Thyroid gland (tissue), 4 donors: Measurements from ENCODE around the gene TYR. TPM values are rescaled to one million over a fixed set of nuclear protein-coding genes. Genes with fewer than 3 reads are reported as not detected.

Experiments used
- DNase-seq, 2 donors: peaks; one replicate each; pipeline ENCODE4 v3.0.0-alpha.2; 2019
- H3K27ac ChIP-seq, 3 donors: fragments of 200-600 bp; sonication (generic); 1 replicate in 2 of 3; 2 replicates in 1 of 3; pipeline ENCODE4 v1.5.1; 2016 to 2019; ENCODE audit warnings: mild to moderate bottlenecking in 1 of 3, moderate library complexity in 1 of 3
- H3K27me3 ChIP-seq: fragments of 200-600 bp; sonication (generic); one replicate; pipeline ENCODE4 v1.5.1; 2019
- H3K36me3 ChIP-seq, 2 donors: fragments of 200-600 bp; sonication (generic); one replicate each; pipeline ENCODE4 v1.5.1; 2016 to 2019
- H3K4me1 ChIP-seq, 2 donors: fragments of 200-600 bp; sonication (generic); one replicate each; pipeline ENCODE4 v1.5.1; 2017 to 2019
- H3K4me3 ChIP-seq, 3 donors: fragments of 200-600 bp; sonication (generic); replicated peaks in 1 of 3; 1 replicate in 2 of 3; 2 replicates in 1 of 3; pipeline ENCODE4 v1.5.1; 2016; ENCODE audit warnings: mild to moderate bottlenecking in 1 of 3
- H3K9me3 ChIP-seq: fragments of 200-600 bp; sonication (generic); one replicate; pipeline ENCODE4 v1.5.1; 2017
- POLR2A ChIP-seq, 2 donors: fragments of 450-650 bp; IDR thresholded peaks; one replicate each; pipeline ENCODE4 v1.6.1; 2017; ENCODE audit warnings: antibody characterized with exemption in 2 of 2, mild to moderate bottlenecking in 2 of 2, moderate library complexity in 1 of 2
- WGBS, 2 donors: methylation state at CpG; one replicate each; pipeline ENCODE4 v1.1.5; 2017; 5-methylcytosine and 5-hydroxymethylcytosine counted together
- intact Hi-C: fragments of 100-400 bp; cut with DNase I; formaldehyde crosslinking; loops from one replicate; pipeline ENCODE4 v1.15.1; 2023
- total RNA-seq, 4 donors: library from RNA; depleted of rRNA; stranded (reverse); fragments of >200 nt; gene quantifications; one replicate each; pipeline ENCODE4 v1.2.3, GENCODE V29; 2016
- TF ChIP-seq, protein P1 (sequence below), 6 experiments: fragments of 200-600 bp in 3 of 6; fragments of 450-650 bp in 3 of 6; sonication (generic) in 3 of 6; IDR thresholded peaks; one replicate each; pipeline ENCODE4 v1.5.1; 2016 to 2019; ENCODE audit warnings: antibody characterized with exemption in 6 of 6, mild to moderate bottlenecking in 2 of 6, inconsistent platforms in 1 of 6, moderate library complexity in 1 of 6

The TYR gene
- total RNA-seq, 4 donors from 2014 or later = not detected

GRCh38 chr11:89163686-89164085 is 14.0 kb upstream of the TYR start:
- Histone ChIP-seq H3K27ac (no peak overlapping the region), H3K27me3 (no peaks in the 10 kb centered on the region), H3K36me3 (no peaks in the 10 kb centered on the region), H3K9me3 (no peaks in the 10 kb centered on the region), H3K4me3 (no peak overlapping the region), H3K4me1 (no peaks in the 10 kb centered on the region)
- TF ChIP-seq, protein P1, sequence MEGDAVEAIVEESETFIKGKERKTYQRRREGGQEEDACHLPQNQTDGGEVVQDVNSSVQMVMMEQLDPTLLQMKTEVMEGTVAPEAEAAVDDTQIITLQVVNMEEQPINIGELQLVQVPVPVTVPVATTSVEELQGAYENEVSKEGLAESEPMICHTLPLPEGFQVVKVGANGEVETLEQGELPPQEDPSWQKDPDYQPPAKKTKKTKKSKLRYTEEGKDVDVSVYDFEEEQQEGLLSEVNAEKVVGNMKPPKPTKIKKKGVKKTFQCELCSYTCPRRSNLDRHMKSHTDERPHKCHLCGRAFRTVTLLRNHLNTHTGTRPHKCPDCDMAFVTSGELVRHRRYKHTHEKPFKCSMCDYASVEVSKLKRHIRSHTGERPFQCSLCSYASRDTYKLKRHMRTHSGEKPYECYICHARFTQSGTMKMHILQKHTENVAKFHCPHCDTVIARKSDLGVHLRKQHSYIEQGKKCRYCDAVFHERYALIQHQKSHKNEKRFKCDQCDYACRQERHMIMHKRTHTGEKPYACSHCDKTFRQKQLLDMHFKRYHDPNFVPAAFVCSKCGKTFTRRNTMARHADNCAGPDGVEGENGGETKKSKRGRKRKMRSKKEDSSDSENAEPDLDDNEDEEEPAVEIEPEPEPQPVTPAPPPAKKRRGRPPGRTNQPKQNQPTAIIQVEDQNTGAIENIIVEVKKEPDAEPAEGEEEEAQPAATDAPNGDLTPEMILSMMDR (IDR thresholded peaks at IDR 0.05) = no peak
- TF ChIP-seq POLR2A (IDR thresholded peaks at IDR 0.05) = no peak
- intact Hi-C loops = no loop called here
- 67 to 80% methylated on average over 3 of the region's 3 CpGs for WGBS, 2 donors
- no peak for DNase-seq

DNA sequence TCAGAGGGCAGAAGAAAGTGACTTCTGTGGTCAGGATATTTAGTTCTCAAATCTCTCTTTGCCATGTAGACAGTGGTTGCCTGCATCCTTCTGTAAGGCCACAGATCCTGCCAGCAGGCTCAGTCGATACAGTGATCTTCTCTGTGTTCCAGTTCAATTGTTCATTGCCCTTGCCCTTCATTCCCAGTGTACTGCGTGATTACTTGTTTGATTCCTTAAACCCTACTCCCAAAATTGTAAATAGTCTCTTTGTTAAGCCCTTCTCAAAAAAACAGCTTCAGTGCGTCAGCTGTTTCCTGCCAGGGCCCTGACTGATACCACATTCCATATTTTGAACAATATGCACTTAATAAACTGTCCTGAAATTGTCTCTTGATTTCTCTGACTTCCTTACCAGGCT is 9.3 kb upstream of the TYR start:
- intact Hi-C loops = no loop called here
- WGBS, 2 donors = 74 to 79% methylated on average over 3 of the region's 3 CpGs
- no peaks in the 10 kb centered on the region for H3K4me1 ChIP-seq
- no peaks in the 10 kb centered on the region for H3K27me3 ChIP-seq
- TF ChIP-seq, protein P1 (IDR thresholded peaks at IDR 0.05) = no peak
- no peak for TF ChIP-seq POLR2A (IDR thresholded peaks at IDR 0.05)
- no peak overlapping the region for H3K4me3 ChIP-seq
- DNase-seq = no peak
- H3K36me3 ChIP-seq = no peaks in the 10 kb centered on the region
- no peak overlapping the region for H3K27ac ChIP-seq
- H3K9me3 ChIP-seq = no peaks in the 10 kb centered on the region

- H3K36me3 ChIP-seq = no peaks in the 10 kb centered on the region
- H3K4me1 ChIP-seq = no peaks in the 10 kb centered on the region
- TF ChIP-seq POLR2A (IDR thresholded peaks at IDR 0.05) = no peak
- TF ChIP-seq, protein P1 (IDR thresholded peaks at IDR 0.05) = no peak
- no peaks in the 10 kb centered on the region for H3K27me3 ChIP-seq
- DNase-seq = no peak
- intact Hi-C loops = no loop called here
- no peak overlapping the region for H3K4me3 ChIP-seq
- WGBS, 2 donors = 70 to 87% methylated on average over 2 of the region's 2 CpGs
- no peak overlapping the region for H3K27ac ChIP-seq
- no peaks in the 10 kb centered on the region for H3K9me3 ChIP-seq
Observed at GRCh38 chr11:89175796-89176195, 1.9 kb upstream of the TYR start.

- Histone ChIP-seq H3K27ac (no peak overlapping the region), H3K36me3 (no peaks in the 10 kb centered on the region), H3K27me3 (no peaks in the 10 kb centered on the region), H3K4me1 (no peaks in the 10 kb centered on the region), H3K4me3 (no peak overlapping the region), H3K9me3 (no peaks in the 10 kb centered on the region)
- intact Hi-C loops = no loop called here
- 81 to 87% methylated on average over 2 of the region's 2 CpGs for WGBS, 2 donors
- TF ChIP-seq, protein P1 (IDR thresholded peaks at IDR 0.05) = no peak
- TF ChIP-seq POLR2A (IDR thresholded peaks at IDR 0.05) = no peak
- no peak for DNase-seq
Observed at GRCh38 chr11:89176938-89177337, 737 bp upstream of the TYR start.

DNA sequence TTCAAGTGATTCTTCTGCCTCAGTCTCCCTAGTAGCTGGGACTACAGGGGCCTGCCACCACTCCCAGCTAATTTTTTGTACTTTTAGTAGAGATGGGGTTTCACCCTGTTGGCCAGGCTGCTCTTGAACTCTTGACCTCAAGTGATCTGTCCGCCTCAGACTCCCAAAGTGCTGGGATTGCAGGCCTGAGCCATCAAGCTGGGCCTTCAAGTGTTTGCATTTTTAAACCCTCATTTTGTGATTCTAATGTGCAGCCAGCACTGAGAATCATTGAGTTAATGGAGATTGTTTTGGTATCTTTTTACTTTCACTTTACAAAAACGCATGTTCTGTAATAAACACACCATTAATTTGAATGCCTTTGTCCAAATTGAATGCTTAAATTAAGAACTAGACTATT is 3.4 kb downstream of the TYR start:
- Histone ChIP-seq H3K36me3 (no peaks in the 10 kb centered on the region), H3K27me3 (no peaks in the 10 kb centered on the region), H3K4me3 (no peak overlapping the region), H3K4me1 (no peaks in the 10 kb centered on the region), H3K27ac (no peak overlapping the region), H3K9me3 (no peaks in the 10 kb centered on the region)
- 33 to 51% methylated on average over 2 of the region's 2 CpGs for WGBS, 2 donors
- TF ChIP-seq, protein P1 (IDR thresholded peaks at IDR 0.05) = no peak
- TF ChIP-seq POLR2A (IDR thresholded peaks at IDR 0.05) = no peak
- intact Hi-C loops = no loop called here
- peak in 1 of 2 donors; percentile 1 for DNase-seq
